K562 (cell line): ENCODE data around the gene SLIT1. TPM values are rescaled to one million over a fixed set of nuclear protein-coding genes. Genes with fewer than 3 reads are reported as not detected.

Experiments
- CBX3 ChIP-seq, 2 experiments: IDR thresholded peaks; 1 replicate in 1 of 2; 2 replicates in 1 of 2; pipeline ENCODE4 v1.6.1; 2012; ENCODE audit warnings: inconsistent platforms in 2 of 2, low read length in 2 of 2, borderline replicate concordance in 1 of 2, control low read depth in 1 of 2
- CTBP1 ChIP-seq: fragments of 450-650 bp; IDR thresholded peaks from 2 replicates; pipeline ENCODE4 v1.6.1; 2016; ENCODE audit warnings: borderline replicate concordance
- DMBX1 ChIP-seq: fragments of 250-450 bp; sonication (Bioruptor Pico); IDR thresholded peaks from 2 replicates; pipeline ENCODE4 v1.8.0; 2022; ENCODE audit warnings: inconsistent platforms, mild to moderate bottlenecking, moderate library complexity, borderline replicate concordance
- ELK1 ChIP-seq: sonication (generic); formaldehyde crosslinking; IDR thresholded peaks from 2 replicates; pipeline ENCODE4 v1.8.1; 2022; ENCODE audit warnings: missing genetic modification reagents
- EWSR1 ChIP-seq: fragments of 450-650 bp; IDR thresholded peaks from 2 replicates; pipeline ENCODE4 v1.6.1; 2018; ENCODE audit warnings: borderline replicate concordance, mild to moderate bottlenecking, low read depth, moderate library complexity; ENCODE audit not compliant: partially characterized antibody
- HDAC6 ChIP-seq: IDR thresholded peaks from 2 replicates; pipeline ENCODE4 v1.6.1; 2012; ENCODE audit warnings: low read depth, mild to moderate bottlenecking, control low read depth, inconsistent platforms, low read length, moderate library complexity
- MIER1 ChIP-seq: fragments of 450-650 bp; IDR thresholded peaks from 2 replicates; pipeline ENCODE4 v1.6.1; 2016; ENCODE audit warnings: antibody characterized with exemption, mild to moderate bottlenecking, low read depth
- RERE ChIP-seq: sonication (generic); formaldehyde crosslinking; IDR thresholded peaks from 2 replicates; pipeline ENCODE4 v1.8.0; 2023; ENCODE audit warnings: missing genetic modification reagents, mild to moderate bottlenecking, borderline replicate concordance
- SRSF7 ChIP-seq: fragments of 200-400 bp; formaldehyde crosslinking; optimal IDR thresholded peaks from 2 replicates; pipeline ENCODE3; 2017; ENCODE audit warnings: mild to moderate bottlenecking, low read depth, low read length
- STAT5B ChIP-seq: fragments of 250-450 bp; sonication (Bioruptor Pico); IDR thresholded peaks from 2 replicates; pipeline ENCODE4 v1.8.0; 2021; ENCODE audit warnings: mild to moderate bottlenecking, inconsistent platforms
- TEAD1 ChIP-seq, 2 experiments: fragments of 450-650 bp in 1 of 2; sonication (generic) in 1 of 2; formaldehyde crosslinking; IDR thresholded peaks; 2 replicates each; pipeline versions ENCODE4 v1.4.0 to v1.8.0; 2020 to 2022; ENCODE audit warnings: mild to moderate bottlenecking in 2 of 2, missing genetic modification reagents in 1 of 2
- U2AF2 ChIP-seq: fragments of 200-400 bp; formaldehyde crosslinking; optimal IDR thresholded peaks from 2 replicates; pipeline ENCODE3; 2017; ENCODE audit warnings: low read depth, mild to moderate bottlenecking, low read length
- ZNF384 ChIP-seq: IDR thresholded peaks from 2 replicates; pipeline ENCODE4 v1.6.1; 2012; ENCODE audit warnings: low read depth, low read length, improper control_type of control experiment
- ZSCAN32 ChIP-seq: fragments of 450-650 bp; formaldehyde crosslinking; IDR thresholded peaks from 2 replicates; pipeline ENCODE4 v1.4.0; 2020; ENCODE audit warnings: mild to moderate bottlenecking, moderate library complexity
- polyA plus RNA-seq, 8 experiments: library from polyadenylated mRNA; depleted of rRNA in 4 of 8; stranded (reverse) in 5 of 8; unstranded in 3 of 8; fragments of >200 nt; fragmentation: Nextera tagmentation in 2 of 8; fragmentation: Illumina TruSeq in 1 of 8; extraction: Ambion mirVana in 2 of 8; extraction: Trizol in 1 of 8; gene quantifications; 2 replicates each; pipeline versions ENCODE4 v1.2.1 to v1.2.3, GENCODE V29; 2011 to 2014; ENCODE audit warnings: inconsistent platforms in 1 of 8, missing spikeins in 1 of 8
- total RNA-seq, 7 experiments: library from RNA; depleted of rRNA in 6 of 7; stranded (reverse); fragments of >200 nt in 6 of 7; fragmentation: Illumina TruSeq in 2 of 7; extraction: Trizol in 2 of 7; gene quantifications; 2 replicates each; pipeline versions ENCODE4 v1.2.1 to v1.2.3, GENCODE V29; 2011 to 2021; ENCODE audit warnings: low replicate concordance in 1 of 7
- TF ChIP-seq, protein P1 (sequence below), 2 experiments: IDR thresholded peaks; 2 replicates each; pipeline ENCODE4 v1.6.1; 2012; ENCODE audit warnings: improper control_type of control experiment in 2 of 2, low read depth in 2 of 2, low read length in 2 of 2, borderline replicate concordance in 1 of 2
- TF ChIP-seq, protein P2 (sequence below): fragments of 450-650 bp; IDR thresholded peaks from 2 replicates; pipeline ENCODE4 v1.6.1; 2016; ENCODE audit warnings: borderline replicate concordance

The SLIT1 gene
- total and polyA plus RNA-seq, 9 of the 15 experiments (the other 6 are each of a cell fraction or from before 2014, with no cell fraction given) = 0.01 to 0.11 (median 0.04) TPM; not detected in 3

GRCh38 chr10:97081621-97082235, 104.0 kb downstream of the SLIT1 start (continued):
- TF ChIP-seq RERE (CRISPR knock-in tag) (no peak), HDAC6 (no peak), ELK1 (CRISPR knock-in tag) (no peak), SRSF7 (no peak), STAT5B (CRISPR knock-in tag) (no peak), CBX3 (IDR thresholded peaks at IDR 0.05; ENCODE audit: borderline replicate concordance in 1 of 2, low read length in 2 of 2) (0 out of 3 replicates have a peak, but pooled peaks of 1 of the 2 experiments have one; percentile 61), ZNF384 (no peak), ZSCAN32 (CRISPR knock-in tag) (no peak), CTBP1 (peak; percentile 20; the same call in 1 of the 2 replicates), TEAD1 (CRISPR knock-in tag; IDR thresholded peaks at IDR 0.05) (0 out of 4 replicates have a peak, but pooled peaks of 1 of the 2 experiments have one; percentile 51), DMBX1 (peak; percentile 68; the same call in 1 of the 2 replicates), U2AF2 (no peak), MIER1 (peak; percentile 97), EWSR1 (no peak)
- TF ChIP-seq, protein P1, sequence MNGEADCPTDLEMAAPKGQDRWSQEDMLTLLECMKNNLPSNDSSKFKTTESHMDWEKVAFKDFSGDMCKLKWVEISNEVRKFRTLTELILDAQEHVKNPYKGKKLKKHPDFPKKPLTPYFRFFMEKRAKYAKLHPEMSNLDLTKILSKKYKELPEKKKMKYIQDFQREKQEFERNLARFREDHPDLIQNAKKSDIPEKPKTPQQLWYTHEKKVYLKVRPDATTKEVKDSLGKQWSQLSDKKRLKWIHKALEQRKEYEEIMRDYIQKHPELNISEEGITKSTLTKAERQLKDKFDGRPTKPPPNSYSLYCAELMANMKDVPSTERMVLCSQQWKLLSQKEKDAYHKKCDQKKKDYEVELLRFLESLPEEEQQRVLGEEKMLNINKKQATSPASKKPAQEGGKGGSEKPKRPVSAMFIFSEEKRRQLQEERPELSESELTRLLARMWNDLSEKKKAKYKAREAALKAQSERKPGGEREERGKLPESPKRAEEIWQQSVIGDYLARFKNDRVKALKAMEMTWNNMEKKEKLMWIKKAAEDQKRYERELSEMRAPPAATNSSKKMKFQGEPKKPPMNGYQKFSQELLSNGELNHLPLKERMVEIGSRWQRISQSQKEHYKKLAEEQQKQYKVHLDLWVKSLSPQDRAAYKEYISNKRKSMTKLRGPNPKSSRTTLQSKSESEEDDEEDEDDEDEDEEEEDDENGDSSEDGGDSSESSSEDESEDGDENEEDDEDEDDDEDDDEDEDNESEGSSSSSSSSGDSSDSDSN (IDR thresholded peaks at IDR 0.05; ENCODE audit: borderline replicate concordance in 1 of 2, low read depth in 2 of 2, low read length in 2 of 2) = no peak
- TF ChIP-seq, protein P2, sequence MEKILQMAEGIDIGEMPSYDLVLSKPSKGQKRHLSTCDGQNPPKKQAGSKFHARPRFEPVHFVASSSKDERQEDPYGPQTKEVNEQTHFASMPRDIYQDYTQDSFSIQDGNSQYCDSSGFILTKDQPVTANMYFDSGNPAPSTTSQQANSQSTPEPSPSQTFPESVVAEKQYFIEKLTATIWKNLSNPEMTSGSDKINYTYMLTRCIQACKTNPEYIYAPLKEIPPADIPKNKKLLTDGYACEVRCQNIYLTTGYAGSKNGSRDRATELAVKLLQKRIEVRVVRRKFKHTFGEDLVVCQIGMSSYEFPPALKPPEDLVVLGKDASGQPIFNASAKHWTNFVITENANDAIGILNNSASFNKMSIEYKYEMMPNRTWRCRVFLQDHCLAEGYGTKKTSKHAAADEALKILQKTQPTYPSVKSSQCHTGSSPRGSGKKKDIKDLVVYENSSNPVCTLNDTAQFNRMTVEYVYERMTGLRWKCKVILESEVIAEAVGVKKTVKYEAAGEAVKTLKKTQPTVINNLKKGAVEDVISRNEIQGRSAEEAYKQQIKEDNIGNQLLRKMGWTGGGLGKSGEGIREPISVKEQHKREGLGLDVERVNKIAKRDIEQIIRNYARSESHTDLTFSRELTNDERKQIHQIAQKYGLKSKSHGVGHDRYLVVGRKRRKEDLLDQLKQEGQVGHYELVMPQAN = no peak
